Fibroblast of gingiva (primary cell): ENCODE data around the gene URAD.

Source experiments
- DNase-seq: peaks from one replicate; pipeline ENCODE4 v3.0.0-alpha.2; 2011; ENCODE audit warnings: low read depth

Gene URAD

GRCh38 chr13:27955014-27955591 lies 33.4 kb downstream of the URAD start:
- DNase-seq, result no peak

DNA sequence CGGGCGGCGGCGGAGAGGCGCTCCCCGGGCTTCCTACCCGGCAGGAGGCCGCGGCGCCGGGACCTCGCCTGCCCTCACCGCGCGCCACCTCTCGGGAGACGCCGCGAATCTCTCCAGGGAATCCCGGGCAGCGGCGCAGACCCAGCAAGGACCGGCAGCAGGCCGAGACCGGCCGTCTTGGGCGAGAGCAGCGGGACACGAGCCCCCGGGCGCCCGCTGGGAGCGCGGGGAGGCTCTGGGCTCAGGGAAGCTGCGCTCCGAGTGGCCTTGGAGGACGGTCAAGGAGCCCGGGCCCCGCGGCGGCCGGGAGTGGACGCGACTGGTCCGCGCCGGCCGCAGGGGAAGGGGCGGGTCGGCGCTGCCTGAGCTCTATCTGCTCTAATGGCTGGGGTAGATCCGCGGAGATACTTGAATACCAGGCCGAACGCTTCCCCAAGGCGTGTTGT lies 34.1 kb downstream of the URAD start:
- DNase-seq, result no peak

DNA sequence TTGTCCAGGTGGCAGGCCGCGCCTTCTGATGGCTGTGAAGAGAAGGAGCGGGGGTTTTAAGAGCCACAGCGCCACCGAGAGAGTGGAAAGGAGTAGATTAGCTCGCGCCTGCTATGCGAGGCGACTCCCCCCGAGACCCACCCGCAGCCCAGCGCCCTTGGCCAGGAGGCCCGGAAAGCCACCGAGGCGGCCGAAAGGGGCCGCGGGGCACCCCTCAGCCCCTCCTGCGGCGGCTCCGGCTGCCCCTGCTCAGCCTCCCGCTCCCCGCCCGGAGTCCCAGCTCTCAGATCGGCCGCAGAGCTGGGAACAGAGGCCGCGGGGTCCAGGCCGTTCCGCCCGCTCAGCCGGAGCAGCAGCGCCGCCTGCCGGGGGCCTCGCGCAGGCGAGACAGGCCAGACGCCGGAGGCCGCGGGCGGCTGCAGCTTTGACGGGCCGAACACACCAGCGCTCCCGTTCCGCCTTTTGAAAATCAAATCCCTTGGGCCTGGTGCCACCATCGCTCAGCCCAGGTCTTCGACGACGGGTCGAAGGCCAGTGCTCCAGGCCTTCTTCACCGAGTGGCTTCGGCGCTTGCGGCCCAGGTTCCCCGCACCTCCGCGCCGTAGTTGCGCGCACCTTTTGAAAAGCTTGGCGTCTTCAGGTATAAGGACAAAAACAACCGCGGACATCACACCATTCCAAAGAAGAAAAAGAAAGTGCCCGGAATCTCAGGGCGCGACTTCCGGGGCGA lies 34.7 kb downstream of the URAD start:
- DNase-seq, result peak; percentile 36

DNA sequence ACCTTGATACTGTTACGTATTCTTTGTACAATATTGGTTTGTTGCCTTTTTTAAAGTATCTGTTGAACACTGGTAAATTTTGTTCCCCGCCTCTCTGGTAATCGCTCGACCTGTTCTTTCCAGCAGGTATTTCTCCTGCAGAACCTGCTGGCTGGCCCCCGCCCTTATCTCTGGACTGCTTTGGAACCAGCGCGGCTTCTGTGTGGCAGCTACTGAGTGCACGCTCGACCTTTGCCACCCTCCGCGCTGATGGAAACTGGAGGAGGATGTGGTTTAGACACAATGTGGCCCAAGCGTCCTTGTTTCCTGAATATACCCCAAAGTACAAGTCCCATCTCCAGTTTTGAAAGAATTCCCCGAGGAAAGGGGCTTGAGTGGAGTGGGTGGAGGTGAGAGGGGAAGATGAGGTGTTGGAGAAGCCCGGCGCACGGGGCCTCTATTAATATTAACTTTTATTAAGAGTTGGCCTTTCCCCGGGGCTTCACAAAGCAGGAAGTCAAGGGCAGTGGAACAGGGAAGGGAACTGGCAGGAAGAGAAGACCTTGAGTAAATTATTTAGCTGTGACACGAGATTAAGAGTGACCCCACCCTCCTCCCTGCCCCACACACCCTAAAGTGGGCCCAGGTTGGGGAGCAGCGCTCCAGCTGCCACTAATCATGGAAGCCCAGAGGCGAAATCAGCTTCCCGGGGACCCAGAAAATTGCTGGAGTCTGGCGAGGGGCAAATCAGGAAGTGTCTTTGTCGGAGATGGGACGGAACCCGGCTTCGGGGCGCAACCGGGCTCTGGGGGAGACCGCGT lies 35.4 kb downstream of the URAD start:
- DNase-seq, result no peak

DNA sequence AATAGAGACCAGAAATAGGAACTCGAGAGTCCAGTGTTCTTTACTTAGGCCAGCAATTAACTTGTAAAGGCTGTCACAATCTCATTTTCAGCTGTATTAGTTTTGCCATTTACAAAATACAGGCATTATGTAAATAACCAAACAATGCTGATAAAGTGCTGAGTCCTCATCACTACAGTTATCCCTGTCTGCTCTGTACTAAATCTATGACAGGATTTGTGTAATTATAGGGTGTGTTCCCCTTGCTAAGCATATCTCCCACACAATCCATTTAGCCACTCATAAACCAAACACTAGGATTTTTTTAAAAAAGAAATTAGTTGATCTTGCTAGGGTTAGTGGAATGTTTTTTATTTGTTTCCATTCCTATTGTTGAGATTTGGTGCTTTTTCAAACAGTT lies 45.5 kb downstream of the URAD start:
- DNase-seq, result no peak

DNA sequence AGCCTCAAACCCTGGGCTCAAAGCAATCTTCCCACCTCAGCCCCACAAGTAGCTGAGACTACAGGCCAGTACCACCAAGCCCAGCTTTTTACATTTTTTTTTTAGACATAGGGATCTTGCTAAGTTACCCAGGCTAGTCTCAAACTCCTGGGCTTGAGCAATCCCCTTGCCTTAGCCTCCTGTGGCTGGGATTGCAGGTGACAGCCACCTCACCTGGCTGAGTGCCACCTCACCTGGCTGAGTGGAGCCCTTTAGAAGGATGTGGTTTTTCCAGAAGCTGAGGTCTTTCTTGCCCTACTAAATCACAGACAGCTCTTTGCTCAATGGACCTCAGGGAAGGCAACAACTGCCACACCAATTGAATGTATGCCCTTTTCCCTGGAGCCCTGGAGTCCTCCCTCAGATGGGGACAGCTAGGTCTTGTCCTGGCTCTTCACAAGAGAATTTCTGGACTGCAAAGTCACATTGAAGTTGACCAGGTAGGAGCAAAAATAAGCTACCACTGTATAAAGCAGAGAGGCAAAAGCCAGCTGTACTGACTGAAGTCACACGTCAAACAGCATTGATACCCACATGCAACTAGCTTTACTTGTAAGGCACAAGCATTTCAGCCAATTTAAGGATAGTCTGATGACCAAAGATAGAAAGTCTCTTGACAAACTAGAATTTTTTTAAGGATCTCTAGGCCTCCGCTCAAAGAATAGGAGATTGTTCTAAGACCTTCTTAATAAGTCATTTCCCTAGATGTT lies 54.7 kb downstream of the URAD start:
- no peak for DNase-seq

- no peak for DNase-seq
Measured at GRCh38 chr13:27933118-27933517, 55.4 kb downstream of the URAD start.

- no peak for DNase-seq
Measured at GRCh38 chr13:27929868-27930267, 58.6 kb downstream of the URAD start.

GRCh38 chr13:27928805-27929753 lies 59.4 kb downstream of the URAD start:
- DNase-seq, result no peak

DNA sequence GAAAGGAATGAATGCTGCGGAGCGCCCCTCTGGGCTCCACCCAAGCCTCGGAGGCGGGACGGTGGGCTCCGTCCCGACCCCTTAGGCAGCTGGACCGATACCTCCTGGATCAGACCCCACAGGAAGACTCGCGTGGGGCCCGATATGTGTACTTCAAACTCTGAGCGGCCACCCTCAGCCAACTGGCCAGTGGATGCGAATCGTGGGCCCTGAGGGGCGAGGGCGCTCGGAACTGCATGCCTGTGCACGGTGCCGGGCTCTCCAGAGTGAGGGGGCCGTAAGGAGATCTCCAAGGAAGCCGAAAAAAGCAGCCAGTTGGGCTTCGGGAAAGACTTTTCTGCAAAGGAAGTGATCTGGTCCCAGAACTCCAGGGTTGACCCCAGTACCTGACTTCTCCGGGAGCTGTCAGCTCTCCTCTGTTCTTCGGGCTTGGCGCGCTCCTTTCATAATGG lies 60.1 kb downstream of the URAD start:
- DNase-seq, result no peak
